K562 (cell line): Measurements from ENCODE around the gene FOXS1. TPM values are rescaled to one million over a fixed set of nuclear protein-coding genes. Genes with fewer than 3 reads are reported as not detected.
A peak's percentile ranks its signal among the peaks of the same experiment; 100 is the strongest.

Source experiments
- ATAC-seq: fragments of 200-7000 bp; cut with Tn5 transposase; 3 replicates; pipeline ENCODE4 v1.9.1; 2020; ENCODE audit warnings: moderate library complexity
- BruUV-seq: library from RNA; stranded (reverse); fragments of 400-500 nt; replicated peaks from 2 replicates; lab custom pipeline; 2021; lab: Mats Ljungman, UMichigan
- CTCF ChIA-PET: fragments of 300-600 bp; formaldehyde crosslinking; extraction: SDS; loops from one replicate; lab custom pipeline; 2021; ENCODE audit warnings: low intra/inter-chr PET ratio; lab: Yijun Ruan, JAX
- POLR2A ChIA-PET: fragments of 300-600, 350-650 bp; sonication (Branson Sonifier 250); formaldehyde crosslinking; extraction: SDS; loops from one replicate; lab custom pipeline; 2021; ENCODE audit warnings: antibody characterized with exemption, inconsistent platforms; lab: Yijun Ruan, JAX
- DNase-seq, 4 experiments: peaks; one replicate each; pipeline versions ENCODE4 v3.0.0 to v3.0.0-alpha.2; 2011 to 2018; ENCODE audit warnings: low spot score in 3 of 4, mixed read lengths in 3 of 4; ENCODE audit errors: extremely low read depth in 1 of 4
- FAIRE-seq: peaks from 2 replicates; lab custom pipeline; 2011; peaks lifted over from hg19 to GRCh38; lab: Jason Lieb, UNC
- H2AFZ ChIP-seq: 2 replicates; pipeline ENCODE4 v1.6.0; 2011; ENCODE audit warnings: low read depth, low read length, control low read depth, inconsistent platforms
- H3K27ac ChIP-seq: fragments of 200-600 bp; 3 replicates; pipeline ENCODE4 v1.8.0; 2011; ENCODE audit warnings: low read depth, mild to moderate bottlenecking, control low read depth, inconsistent platforms, low read length, moderate library complexity, mixed read lengths; ENCODE audit errors: extremely low read depth
- H3K27me3 ChIP-seq, 2 experiments: fragments of 300-600 bp in 1 of 2; 2 replicates in 1 of 2; 3 replicates in 1 of 2; pipeline versions ENCODE4 v1.6.0 to v1.8.0; 2011; ENCODE audit warnings: inconsistent platforms in 2 of 2, low read length in 2 of 2, mild to moderate bottlenecking in 1 of 2, mixed read lengths in 1 of 2, moderate library complexity in 1 of 2; ENCODE audit not compliant: control insufficient read depth in 2 of 2, insufficient read depth in 2 of 2
- H3K36me3 ChIP-seq: fragments of 300-600 bp; 3 replicates; pipeline ENCODE4 v1.8.0; 2011; ENCODE audit warnings: mild to moderate bottlenecking, low read length, inconsistent platforms; ENCODE audit not compliant: control insufficient read depth, insufficient read depth
- H3K4me1 ChIP-seq, 2 experiments: fragments of 200-600 bp in 1 of 2; replicated peaks in 1 of 2; 2 replicates in 1 of 2; 3 replicates in 1 of 2; pipeline versions ENCODE4 v1.5.1 to v1.8.0; 2011; ENCODE audit warnings: inconsistent platforms in 2 of 2, low read length in 2 of 2, mild to moderate bottlenecking in 1 of 2, mixed read lengths in 1 of 2, moderate library complexity in 1 of 2; ENCODE audit not compliant: control insufficient read depth in 2 of 2, insufficient read depth in 2 of 2
- H3K4me2 ChIP-seq: 2 replicates; pipeline ENCODE4 v1.6.1; 2011; ENCODE audit warnings: low read length, control low read depth, inconsistent platforms, mixed read lengths; ENCODE audit not compliant: insufficient read depth
- H3K4me3 ChIP-seq: fragments of 200-600 bp; sonication (generic), shearing (Covaris generic); 2 replicates; pipeline ENCODE4 v1.5.1; 2016; ENCODE audit warnings: control low read depth, inconsistent platforms
- H3K79me2 ChIP-seq: fragments of 200-600 bp; 3 replicates; pipeline ENCODE4 v1.8.0; 2011; ENCODE audit warnings: low read length, inconsistent platforms; ENCODE audit not compliant: control insufficient read depth, insufficient read depth
- H3K9ac ChIP-seq, 2 experiments: 2 replicates each; pipeline versions ENCODE4 v1.6.0 to v1.6.1; 2011; ENCODE audit warnings: low read depth in 2 of 2, low read length in 2 of 2, control low read depth in 1 of 2, inconsistent platforms in 1 of 2, mild to moderate bottlenecking in 1 of 2, mixed read lengths in 1 of 2; ENCODE audit not compliant: insufficient read depth in 1 of 2
- H3K9me1 ChIP-seq: one replicate; pipeline ENCODE4 v1.6.0; 2011; ENCODE audit warnings: inconsistent platforms, mild to moderate bottlenecking, low read length, moderate library complexity; ENCODE audit not compliant: control insufficient read depth, insufficient read depth
- H3K9me3 ChIP-seq: replicated peaks from 2 replicates; pipeline ENCODE4 v1.5.1; 2011; ENCODE audit warnings: low read depth, low read length, inconsistent platforms; ENCODE audit not compliant: control insufficient read depth, insufficient read depth
- H4K20me1 ChIP-seq: replicated peaks from 2 replicates; pipeline ENCODE4 v1.6.1; 2011; ENCODE audit warnings: low read length, inconsistent platforms, mixed read lengths; ENCODE audit not compliant: control insufficient read depth, insufficient read depth
- ADNP ChIP-seq: fragments of 200-800 bp; sonication (Bioruptor generic); IDR thresholded peaks from 2 replicates; pipeline ENCODE4 v1.6.1; 2016; ENCODE audit warnings: missing genetic modification characterization, missing compliant biosample characterization
- BCOR ChIP-seq: fragments of 450-650 bp; IDR thresholded peaks from 2 replicates; pipeline ENCODE4 v1.6.1; 2016
- CBX1 ChIP-seq: sonication (generic); IDR thresholded peaks from 2 replicates; pipeline ENCODE4 v1.6.1; 2016; ENCODE audit warnings: antibody characterized with exemption, low read depth, mild to moderate bottlenecking
- CC2D1A ChIP-seq: fragments of 450-650 bp; IDR thresholded peaks from 2 replicates; pipeline ENCODE4 v1.6.1; 2017; ENCODE audit warnings: mild to moderate bottlenecking
- CHD4 ChIP-seq: fragments of 200-600 bp; sonication (generic); IDR thresholded peaks from 3 replicates; pipeline ENCODE4 v1.6.1; 2012; ENCODE audit warnings: low read depth, mild to moderate bottlenecking, mixed read lengths, low read length, inconsistent platforms; ENCODE audit not compliant: insufficient read depth, insufficient replicate concordance, poor library complexity, severe bottlenecking
- HDAC2 ChIP-seq: fragments of 450-650 bp; IDR thresholded peaks from 2 replicates; pipeline ENCODE4 v1.6.1; 2016; ENCODE audit warnings: mild to moderate bottlenecking
- KDM1A ChIP-seq, 2 experiments: fragments of 450-650 bp; IDR thresholded peaks; 2 replicates each; pipeline ENCODE4 v1.6.1; 2016; ENCODE audit warnings: mild to moderate bottlenecking in 2 of 2
- LARP7 ChIP-seq: fragments of 450-650 bp; IDR thresholded peaks from 2 replicates; pipeline ENCODE4 v1.6.1; 2016
- PTBP1 ChIP-seq: fragments of 200-400 bp; formaldehyde crosslinking; IDR thresholded peaks from 2 replicates; pipeline ENCODE4 v1.6.1; 2017; ENCODE audit warnings: low read depth, low read length
- RBM25 ChIP-seq: fragments of 200-400 bp; formaldehyde crosslinking; IDR thresholded peaks from 2 replicates; pipeline ENCODE4 v1.6.1; 2018; ENCODE audit warnings: low read length, low read depth, moderate library complexity; ENCODE audit not compliant: severe bottlenecking
- RCOR1 ChIP-seq, 2 experiments: IDR thresholded peaks; 2 replicates each; pipeline ENCODE4 v1.6.1; 2012; ENCODE audit warnings: low read depth in 2 of 2, low read length in 2 of 2, borderline replicate concordance in 1 of 2, improper control_type of control experiment in 1 of 2
- SMARCA5 ChIP-seq: fragments of 450-650 bp; IDR thresholded peaks from 2 replicates; pipeline ENCODE4 v1.6.1; 2016
- YBX1 ChIP-seq: fragments of 450-650 bp; IDR thresholded peaks from 2 replicates; pipeline ENCODE4 v1.7.1; 2016; ENCODE audit warnings: mild to moderate bottlenecking
- WGBS: fragments of 100-300 bp; shearing (Covaris generic); methylation state at CpG from one replicate; pipeline ENCODE4 v1.1.6; 2016; ENCODE audit warnings: low coverage, mixed read lengths; ENCODE audit not compliant: insufficient coverage; ENCODE audit errors: missing lambda C conversion rate; 5-methylcytosine and 5-hydroxymethylcytosine counted together
- in situ Hi-C: fragments of 300-500 bp; cut with MboI; formaldehyde crosslinking; loops from 4 replicates; pipeline ENCODE4 v1.15.0; 2018; ENCODE audit warnings: inconsistent platforms, mixed read lengths
- intact Hi-C: fragments of 100-400 bp; cut with micrococcal nuclease; formaldehyde crosslinking; loops from 2 replicates; pipeline ENCODE4 v1.14.2; 2022
- polyA plus RNA-seq, 8 experiments: library from polyadenylated mRNA; depleted of rRNA in 4 of 8; stranded (reverse) in 5 of 8; unstranded in 3 of 8; fragments of >200 nt; fragmentation: Nextera tagmentation in 2 of 8; fragmentation: Illumina TruSeq in 1 of 8; extraction: Ambion mirVana in 2 of 8; extraction: Trizol in 1 of 8; gene quantifications; 2 replicates each; pipeline versions ENCODE4 v1.2.1 to v1.2.3, GENCODE V29; 2011 to 2014; ENCODE audit warnings: inconsistent platforms in 1 of 8, missing spikeins in 1 of 8
- total RNA-seq, 7 experiments: library from RNA; depleted of rRNA in 6 of 7; stranded (reverse); fragments of >200 nt in 6 of 7; fragmentation: Illumina TruSeq in 2 of 7; extraction: Trizol in 2 of 7; gene quantifications; 2 replicates each; pipeline versions ENCODE4 v1.2.1 to v1.2.3, GENCODE V29; 2011 to 2021; ENCODE audit warnings: low replicate concordance in 1 of 7
- TF ChIP-seq, protein P1 (sequence below): fragments of 450-650 bp; conservative IDR thresholded peaks from 2 replicates; pipeline ENCODE4 v1.6.1; 2016; ENCODE audit warnings: missing genetic modification characterization, low read depth, mild to moderate bottlenecking, missing compliant biosample characterization, moderate library complexity

The FOXS1 gene
- total and polyA plus RNA-seq, 9 of the 15 experiments (the other 6 are each of a cell fraction or from before 2014, with no cell fraction given), result not detected

DNA sequence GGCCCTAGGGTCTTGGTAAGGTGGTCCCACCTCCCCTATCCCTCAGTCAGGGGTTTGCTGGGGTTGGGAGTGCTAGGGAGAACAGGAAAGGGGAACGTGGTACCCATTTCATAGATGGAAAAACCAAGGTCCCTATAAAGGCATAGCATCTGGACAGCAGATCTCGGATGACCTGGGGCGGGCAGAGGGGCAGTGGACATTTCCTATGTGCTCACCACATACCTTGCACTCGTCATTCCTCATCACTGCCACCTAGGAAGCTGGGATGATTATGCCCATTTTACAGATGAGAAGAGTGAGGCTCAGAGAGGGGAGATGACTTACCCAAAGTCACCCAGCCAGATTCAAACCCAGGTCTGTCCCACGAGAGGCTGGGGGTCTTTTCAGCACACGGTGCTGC, 14.2 kb downstream of the FOXS1 start:
- no TSS peak for BruUV-seq
- Histone ChIP-seq H3K4me1 (peaks cover 9 to 29% of the 10 kb centered on the region in 2 experiments), H3K27ac (no peak overlapping the region), H2AFZ (no peak overlapping the region), H3K9me1 (no peaks in the 10 kb centered on the region), H3K4me2 (no peak overlapping the region; the same call in 1 of the 2 replicates), H3K27me3 (peaks cover 0 to 7% of the 10 kb centered on the region in 2 experiments; a peak in 2 of 5 replicates), H3K36me3 (no peaks in the 10 kb centered on the region), H3K9me3 (no peaks in the 10 kb centered on the region), H4K20me1 (0 out of 2 replicates have a peak, but pooled peaks cover 9% of the 10 kb centered on the region), H3K4me3 (no peak overlapping the region), H3K79me2 (no peaks in the 10 kb centered on the region), H3K9ac (no peak overlapping the region)
- ChIA-PET CTCF (no interaction called here), POLR2A (interaction anchor here (0.5 kb wide), 1 partner anchor 10 kb away, joined by 3 read pairs; no protein-coding TSS in a partner anchor)
- 34% methylated on average over 5 of the region's 6 CpGs for whole genome bisulfite sequencing
- no peak for DNase-seq
- FAIRE-seq, result no peak
- ATAC-seq, result no peak
- intact Hi-C loops, result loop anchor here (5.0 kb wide), 1 partner anchor 104 kb away; no protein-coding TSS in a partner anchor
- in situ Hi-C loops, result loop anchor here (25.0 kb wide), 1 partner anchor 831 kb away; the partner anchor contains the start of gene C20orf203
- TF ChIP-seq BCOR (peak; percentile 96), CBX1 (peak; percentile 44; the same call in 1 of the 2 replicates), SMARCA5 (peak; percentile 86), LARP7 (no peak), PTBP1 (0 out of 2 replicates have a peak, but pooled peaks have one; percentile 38), CC2D1A (0 out of 2 replicates have a peak, but pooled peaks have one; percentile 13), KDM1A (IDR thresholded peaks at IDR 0.05) (peak; percentile 84 to 93), RCOR1 (IDR thresholded peaks at IDR 0.05; ENCODE audit: borderline replicate concordance in 1 of 2, low read depth in 2 of 2, low read length in 2 of 2) (peak in 1 of 2 experiments; percentile 68; a peak in 2 of 4 replicates), YBX1 (no peak), HDAC2 (peak; percentile 87; the same call in 1 of the 2 replicates), ADNP (peak; percentile 90), RBM25 (peak; percentile 91), CHD4 (peak; percentile 86)
- TF ChIP-seq, protein P1, sequence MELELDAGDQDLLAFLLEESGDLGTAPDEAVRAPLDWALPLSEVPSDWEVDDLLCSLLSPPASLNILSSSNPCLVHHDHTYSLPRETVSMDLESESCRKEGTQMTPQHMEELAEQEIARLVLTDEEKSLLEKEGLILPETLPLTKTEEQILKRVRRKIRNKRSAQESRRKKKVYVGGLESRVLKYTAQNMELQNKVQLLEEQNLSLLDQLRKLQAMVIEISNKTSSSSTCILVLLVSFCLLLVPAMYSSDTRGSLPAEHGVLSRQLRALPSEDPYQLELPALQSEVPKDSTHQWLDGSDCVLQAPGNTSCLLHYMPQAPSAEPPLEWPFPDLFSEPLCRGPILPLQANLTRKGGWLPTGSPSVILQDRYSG (tag), result no peak
